HEK293 (cell line): ENCODE measurements around the gene PPM1L.

Source experiments
- CTCF ChIA-PET: fragments of 350-600 bp; formaldehyde crosslinking; extraction: SDS; loops from one replicate; lab custom pipeline; 2021; ENCODE audit warnings: antibody characterized with exemption; lab: Yijun Ruan, JAX
- POLR2A ChIA-PET: fragments of 300-600 bp; formaldehyde crosslinking; extraction: SDS; loops from one replicate; lab custom pipeline; 2020; ENCODE audit warnings: antibody characterized with exemption, inconsistent platforms; lab: Yijun Ruan, JAX
- H3K27ac ChIP-seq: fragments of 200-500 bp; sonication (Bioruptor generic); 2 replicates; pipeline ENCODE4 v1.5.1; 2014; ENCODE audit warnings: low read depth, low read length, control low read depth, inconsistent platforms; ENCODE audit errors: extremely low read depth
- H3K36me3 ChIP-seq, 2 experiments: fragments of 200-500 bp in 1 of 2; sonication (Bioruptor generic) in 1 of 2; 1 replicate in 1 of 2; 2 replicates in 1 of 2; pipeline ENCODE4 v1.5.1; 2014 to 2017; ENCODE audit warnings: inconsistent platforms in 2 of 2, low read length in 2 of 2; ENCODE audit not compliant: control insufficient read depth in 2 of 2, insufficient read depth in 1 of 2
- H3K4me1 ChIP-seq: fragments of 200-500 bp; sonication (Bioruptor generic); 2 replicates; pipeline ENCODE4 v1.5.1; 2014; ENCODE audit warnings: mild to moderate bottlenecking, low read length, inconsistent platforms; ENCODE audit not compliant: control insufficient read depth, insufficient read depth
- H3K4me3 ChIP-seq: 2 replicates; pipeline ENCODE4 v1.5.1; 2011; ENCODE audit warnings: low read depth, mild to moderate bottlenecking, control low read depth, low read length, moderate library complexity
- H3K9me3 ChIP-seq: fragments of 200-500 bp; sonication (Bioruptor generic); 2 replicates; pipeline ENCODE4 v1.5.1; 2014; ENCODE audit warnings: low read depth, low read length, inconsistent platforms; ENCODE audit not compliant: control insufficient read depth, insufficient read depth
- KLF8 ChIP-seq: fragments of 450-650 bp; formaldehyde crosslinking; IDR thresholded peaks from 2 replicates; pipeline ENCODE4 v1.5.1; 2016; ENCODE audit warnings: missing biosample characterization, missing genetic modification characterization
- ZNF610 ChIP-seq: fragments of 450-650 bp; formaldehyde crosslinking; IDR thresholded peaks from 2 replicates; pipeline ENCODE4 v1.5.1; 2016; ENCODE audit warnings: missing biosample characterization, missing genetic modification characterization, borderline replicate concordance
- ZNF677 ChIP-seq: fragments of 450-650 bp; IDR thresholded peaks from 2 replicates; pipeline ENCODE4 v1.5.0; 2018; ENCODE audit warnings: missing biosample characterization, mild to moderate bottlenecking, missing genetic modification characterization, moderate library complexity
- ZNF707 ChIP-seq: fragments of 450-650 bp; formaldehyde crosslinking; IDR thresholded peaks from 2 replicates; pipeline ENCODE4 v1.5.1; 2016; ENCODE audit warnings: missing biosample characterization, missing genetic modification characterization
- TF ChIP-seq, protein P1 (sequence below): fragments of 450-650 bp; formaldehyde crosslinking; IDR thresholded peaks from 2 replicates; pipeline ENCODE4 v1.5.1; 2016; ENCODE audit warnings: missing biosample characterization, missing genetic modification characterization, borderline replicate concordance
- TF ChIP-seq, protein P2 (sequence below): fragments of 450-650 bp; formaldehyde crosslinking; IDR thresholded peaks from 2 replicates; pipeline ENCODE4 v1.5.1; 2017; ENCODE audit warnings: missing biosample characterization, missing genetic modification characterization

PPM1L gene

GRCh38 chr3:161126495-161126894, 370.5 kb downstream of the PPM1L start:
- POLR2A ChIA-PET = no interaction called here

More at GRCh38 chr3:161126495-161126894, 370.5 kb downstream of the PPM1L start:
- no peak overlapping the region for H3K4me3 ChIP-seq
- CTCF ChIA-PET = no interaction called here
- TF ChIP-seq, protein P1, sequence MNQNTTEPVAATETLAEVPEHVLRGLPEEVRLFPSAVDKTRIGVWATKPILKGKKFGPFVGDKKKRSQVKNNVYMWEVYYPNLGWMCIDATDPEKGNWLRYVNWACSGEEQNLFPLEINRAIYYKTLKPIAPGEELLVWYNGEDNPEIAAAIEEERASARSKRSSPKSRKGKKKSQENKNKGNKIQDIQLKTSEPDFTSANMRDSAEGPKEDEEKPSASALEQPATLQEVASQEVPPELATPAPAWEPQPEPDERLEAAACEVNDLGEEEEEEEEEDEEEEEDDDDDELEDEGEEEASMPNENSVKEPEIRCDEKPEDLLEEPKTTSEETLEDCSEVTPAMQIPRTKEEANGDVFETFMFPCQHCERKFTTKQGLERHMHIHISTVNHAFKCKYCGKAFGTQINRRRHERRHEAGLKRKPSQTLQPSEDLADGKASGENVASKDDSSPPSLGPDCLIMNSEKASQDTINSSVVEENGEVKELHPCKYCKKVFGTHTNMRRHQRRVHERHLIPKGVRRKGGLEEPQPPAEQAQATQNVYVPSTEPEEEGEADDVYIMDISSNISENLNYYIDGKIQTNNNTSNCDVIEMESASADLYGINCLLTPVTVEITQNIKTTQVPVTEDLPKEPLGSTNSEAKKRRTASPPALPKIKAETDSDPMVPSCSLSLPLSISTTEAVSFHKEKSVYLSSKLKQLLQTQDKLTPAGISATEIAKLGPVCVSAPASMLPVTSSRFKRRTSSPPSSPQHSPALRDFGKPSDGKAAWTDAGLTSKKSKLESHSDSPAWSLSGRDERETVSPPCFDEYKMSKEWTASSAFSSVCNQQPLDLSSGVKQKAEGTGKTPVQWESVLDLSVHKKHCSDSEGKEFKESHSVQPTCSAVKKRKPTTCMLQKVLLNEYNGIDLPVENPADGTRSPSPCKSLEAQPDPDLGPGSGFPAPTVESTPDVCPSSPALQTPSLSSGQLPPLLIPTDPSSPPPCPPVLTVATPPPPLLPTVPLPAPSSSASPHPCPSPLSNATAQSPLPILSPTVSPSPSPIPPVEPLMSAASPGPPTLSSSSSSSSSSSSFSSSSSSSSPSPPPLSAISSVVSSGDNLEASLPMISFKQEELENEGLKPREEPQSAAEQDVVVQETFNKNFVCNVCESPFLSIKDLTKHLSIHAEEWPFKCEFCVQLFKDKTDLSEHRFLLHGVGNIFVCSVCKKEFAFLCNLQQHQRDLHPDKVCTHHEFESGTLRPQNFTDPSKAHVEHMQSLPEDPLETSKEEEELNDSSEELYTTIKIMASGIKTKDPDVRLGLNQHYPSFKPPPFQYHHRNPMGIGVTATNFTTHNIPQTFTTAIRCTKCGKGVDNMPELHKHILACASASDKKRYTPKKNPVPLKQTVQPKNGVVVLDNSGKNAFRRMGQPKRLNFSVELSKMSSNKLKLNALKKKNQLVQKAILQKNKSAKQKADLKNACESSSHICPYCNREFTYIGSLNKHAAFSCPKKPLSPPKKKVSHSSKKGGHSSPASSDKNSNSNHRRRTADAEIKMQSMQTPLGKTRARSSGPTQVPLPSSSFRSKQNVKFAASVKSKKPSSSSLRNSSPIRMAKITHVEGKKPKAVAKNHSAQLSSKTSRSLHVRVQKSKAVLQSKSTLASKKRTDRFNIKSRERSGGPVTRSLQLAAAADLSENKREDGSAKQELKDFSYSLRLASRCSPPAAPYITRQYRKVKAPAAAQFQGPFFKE (tag by site-specific recombination) = no peak
- TF ChIP-seq KLF8 (tag by site-specific recombination) (no peak), ZNF677 (tag by site-specific recombination) (no peak), ZNF610 (no peak), ZNF707 (tag by site-specific recombination) (no peak)
- TF ChIP-seq, protein P2, sequence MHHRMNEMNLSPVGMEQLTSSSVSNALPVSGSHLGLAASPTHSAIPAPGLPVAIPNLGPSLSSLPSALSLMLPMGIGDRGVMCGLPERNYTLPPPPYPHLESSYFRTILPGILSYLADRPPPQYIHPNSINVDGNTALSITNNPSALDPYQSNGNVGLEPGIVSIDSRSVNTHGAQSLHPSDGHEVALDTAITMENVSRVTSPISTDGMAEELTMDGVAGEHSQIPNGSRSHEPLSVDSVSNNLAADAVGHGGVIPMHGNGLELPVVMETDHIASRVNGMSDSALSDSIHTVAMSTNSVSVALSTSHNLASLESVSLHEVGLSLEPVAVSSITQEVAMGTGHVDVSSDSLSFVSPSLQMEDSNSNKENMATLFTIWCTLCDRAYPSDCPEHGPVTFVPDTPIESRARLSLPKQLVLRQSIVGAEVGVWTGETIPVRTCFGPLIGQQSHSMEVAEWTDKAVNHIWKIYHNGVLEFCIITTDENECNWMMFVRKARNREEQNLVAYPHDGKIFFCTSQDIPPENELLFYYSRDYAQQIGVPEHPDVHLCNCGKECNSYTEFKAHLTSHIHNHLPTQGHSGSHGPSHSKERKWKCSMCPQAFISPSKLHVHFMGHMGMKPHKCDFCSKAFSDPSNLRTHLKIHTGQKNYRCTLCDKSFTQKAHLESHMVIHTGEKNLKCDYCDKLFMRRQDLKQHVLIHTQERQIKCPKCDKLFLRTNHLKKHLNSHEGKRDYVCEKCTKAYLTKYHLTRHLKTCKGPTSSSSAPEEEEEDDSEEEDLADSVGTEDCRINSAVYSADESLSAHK = no peak
- no peaks in the 10 kb centered on the region for H3K4me1 ChIP-seq
- no peaks in the 10 kb centered on the region for H3K36me3 ChIP-seq
- H3K9me3 ChIP-seq = no peaks in the 10 kb centered on the region
- no peak overlapping the region for H3K27ac ChIP-seq
